Coronary artery (tissue), 2 donors: ENCODE results near the gene FTSJ1.
A peak's percentile ranks its signal among the peaks of the same experiment; 100 is the strongest.
"Not testable (repeated sequence)": the region's sequence is repeated elsewhere in the genome, so short reads cannot be mapped to it uniquely, and the experiment has no call there.

Experiments
- DNase-seq: peaks from one replicate; pipeline ENCODE4 v3.0.0-alpha.2; 2017; ENCODE audit warnings: low spot score
- H3K27ac ChIP-seq, 2 donors: fragments of 200-600 bp; sonication (generic); one replicate each; pipeline ENCODE4 v1.5.1; 2016 to 2019
- H3K4me3 ChIP-seq: fragments of 200-600 bp; sonication (generic); 2 replicates; pipeline ENCODE4 v1.5.1; 2016; ENCODE audit warnings: mild to moderate bottlenecking, moderate library complexity
- CTCF ChIP-seq: fragments of 200-600 bp; sonication (generic); IDR thresholded peaks from one replicate; pipeline ENCODE4 v1.5.1; 2019; ENCODE audit warnings: antibody characterized with exemption

FTSJ1 gene

GRCh38 chrX:48475774-48476577, at the start of gene FTSJ1:
TSS of gene FTSJ1 (plus strand) at chrX:48476199. CDS start at chrX:48478048, 1,849 bp downstream.
- no peak for TF ChIP-seq CTCF
- H3K4me3 ChIP-seq, result peak within 1 kb of the TSS; percentile 92
- peak; percentile 90 for DNase-seq
- peak within 1 kb of the TSS; percentile 73 to 92 for H3K27ac ChIP-seq

- DNase-seq, H3K4me3 ChIP-seq, H3K27ac ChIP-seq: not testable (repeated sequence)
These were observed 48.8 kb upstream of the FTSJ1 start for GRCh38 chrX:48427027-48427716.

- not testable (repeated sequence) for H3K27ac ChIP-seq, H3K4me3 ChIP-seq, DNase-seq
These were observed 46.4 kb upstream of the FTSJ1 start for GRCh38 chrX:48429606-48430005.

GRCh38 chrX:48430166-48430565, 45.8 kb upstream of the FTSJ1 start:
- H3K27ac ChIP-seq, H3K4me3 ChIP-seq, DNase-seq: not testable (repeated sequence)

- DNase-seq, H3K27ac ChIP-seq, H3K4me3 ChIP-seq: not testable (repeated sequence)
These were observed 42.3 kb upstream of the FTSJ1 start for GRCh38 chrX:48433713-48434112.

- not testable (repeated sequence) for H3K27ac ChIP-seq, H3K4me3 ChIP-seq, DNase-seq
These were observed 28.8 kb upstream of the FTSJ1 start for GRCh38 chrX:48447201-48447600.

- DNase-seq, result no peak
- Histone ChIP-seq H3K4me3 (no peak overlapping the region), H3K27ac (no peak overlapping the region)
- TF ChIP-seq CTCF, result no peak
These were observed 25.9 kb upstream of the FTSJ1 start for GRCh38 chrX:48450076-48450475.

- TF ChIP-seq CTCF, result no peak
- DNase-seq, result no peak
- no peak overlapping the region for H3K4me3 ChIP-seq
- no peak overlapping the region for H3K27ac ChIP-seq
These were observed 24.3 kb upstream of the FTSJ1 start for GRCh38 chrX:48451708-48452107.

GRCh38 chrX:48456628-48457331, 19.2 kb upstream of the FTSJ1 start:
- no peak overlapping the region for H3K27ac ChIP-seq
- TF ChIP-seq CTCF, result no peak
- no peak for DNase-seq
- H3K4me3 ChIP-seq, result no peak overlapping the region
